B cell (primary cell): ENCODE measurements around the gene CIAPIN1. TPM values are rescaled to one million over a fixed set of nuclear protein-coding genes. Genes with fewer than 3 reads are reported as not detected.

Experiments
- ATAC-seq: fragments of 200-7000 bp; cut with Tn5 transposase; one replicate; pipeline ENCODE4 v1.10.0; 2021; ENCODE audit warnings: low read depth, mild to moderate bottlenecking, moderate number of reproducible peaks, moderate library complexity
- CTCF ChIA-PET: fragments of 350-600 bp; sonication (Branson Sonifier 250); formaldehyde crosslinking; loops from one replicate; lab custom pipeline; 2021; ENCODE audit warnings: antibody characterized with exemption, inconsistent platforms; lab: Charles Lee
- POLR2A ChIA-PET: fragments of 350-600 bp; sonication (Branson Sonifier 250); formaldehyde crosslinking; loops from one replicate; lab custom pipeline; 2021; ENCODE audit warnings: antibody characterized with exemption; lab: Charles Lee
- DNase-seq: peaks from one replicate; pipeline ENCODE4 v3.0.0; 2013
- H2AFZ ChIP-seq: 2 replicates; pipeline ENCODE4 v1.6.1; 2012; ENCODE audit warnings: mild to moderate bottlenecking, low read depth, low read length; ENCODE audit not compliant: insufficient read depth, poor library complexity, severe bottlenecking
- H3K27ac ChIP-seq, 2 donors: 1 replicate in 1 of 2; 2 replicates in 1 of 2; pipeline ENCODE4 v1.5.1; 2012 to 2013; ENCODE audit warnings: low read length in 2 of 2, mild to moderate bottlenecking in 2 of 2, moderate library complexity in 1 of 2
- H3K27me3 ChIP-seq, 4 experiments: fragments of 200-600 bp in 1 of 4; sonication (generic) in 1 of 4; replicated peaks in 1 of 4; 1 replicate in 2 of 4; 2 replicates in 2 of 4; pipeline versions ENCODE4 v1.6.1 to v1.7.0; 2013 to 2016; ENCODE audit warnings: low read length in 3 of 4, mild to moderate bottlenecking in 2 of 4, mixed read lengths in 1 of 4, moderate library complexity in 1 of 4; ENCODE audit not compliant: insufficient read depth in 4 of 4, control insufficient read depth in 3 of 4; ENCODE audit errors: control extremely low read depth in 1 of 4
- H3K36me3 ChIP-seq, 2 experiments: replicated peaks in 1 of 2; 1 replicate in 1 of 2; 2 replicates in 1 of 2; pipeline versions ENCODE4 v1.6.1 to v1.7.1; 2013; ENCODE audit warnings: low read length in 1 of 2; ENCODE audit not compliant: insufficient read depth in 2 of 2, control insufficient read depth in 1 of 2; ENCODE audit errors: control extremely low read depth in 1 of 2, extremely low read depth in 1 of 2
- H3K4me1 ChIP-seq, 2 donors: fragments of 200-600 bp in 1 of 2; sonication (generic) in 1 of 2; 1 replicate in 1 of 2; 2 replicates in 1 of 2; pipeline versions ENCODE4 v1.5.1 to v1.6.1; 2013 to 2017; ENCODE audit warnings: low read length in 2 of 2; ENCODE audit not compliant: control insufficient read depth in 2 of 2, insufficient read depth in 2 of 2
- H3K4me2 ChIP-seq: replicated peaks from 2 replicates; pipeline ENCODE3; 2012; ENCODE audit warnings: mild to moderate bottlenecking, low read depth, low read length; ENCODE audit not compliant: poor library complexity, severe bottlenecking
- H3K4me3 ChIP-seq, 5 experiments: fragments of 200-600 bp in 1 of 5; sonication (generic) in 1 of 5; 1 replicate in 3 of 5; 2 replicates in 2 of 5; pipeline versions ENCODE4 v1.5.1 to v1.7.0; 2011 to 2016; ENCODE audit warnings: low read length in 4 of 5, mild to moderate bottlenecking in 4 of 5, low read depth in 2 of 5, control low read depth in 1 of 5, moderate library complexity in 1 of 5; ENCODE audit not compliant: insufficient read depth in 1 of 5; ENCODE audit errors: control extremely low read depth in 1 of 5, extremely low read depth in 1 of 5
- H3K79me2 ChIP-seq: fragments of 200-600 bp; sonication (generic); one replicate; pipeline ENCODE4 v1.6.0; 2016; ENCODE audit warnings: low read length; ENCODE audit not compliant: control insufficient read depth, insufficient read depth
- H3K9ac ChIP-seq: fragments of 200-600 bp; sonication (generic); 2 replicates; pipeline ENCODE4 v1.6.1; 2017; ENCODE audit warnings: mild to moderate bottlenecking, low read length, moderate library complexity
- H3K9me3 ChIP-seq, 3 donors: one replicate each; pipeline versions ENCODE4 v1.6.1 to v1.7.1; 2013; ENCODE audit warnings: low read length in 2 of 3; ENCODE audit not compliant: control insufficient read depth in 2 of 3, insufficient read depth in 1 of 3; ENCODE audit errors: control extremely low read depth in 1 of 3
- H4K20me1 ChIP-seq: 2 replicates; pipeline ENCODE4 v1.6.0; 2012; ENCODE audit warnings: mild to moderate bottlenecking, low read length; ENCODE audit not compliant: insufficient read depth, control insufficient read depth, poor library complexity, severe bottlenecking
- H3K27ac Mint-ChIP-seq: one replicate; pipeline ENCODE4 v1.8.0; 2021; ENCODE audit warnings: mixed read lengths
- H3K27me3 Mint-ChIP-seq: one replicate; pipeline ENCODE4 v1.8.0; 2021; ENCODE audit warnings: mixed read lengths
- H3K4me1 Mint-ChIP-seq: one replicate; pipeline ENCODE4 v1.8.0; 2021; ENCODE audit warnings: mixed read lengths
- H3K4me3 Mint-ChIP-seq: one replicate; pipeline ENCODE4 v1.8.0; 2021; ENCODE audit warnings: mixed read lengths
- H3K9me3 Mint-ChIP-seq: one replicate; pipeline ENCODE4 v1.8.0; 2022; ENCODE audit warnings: mixed read lengths; ENCODE audit not compliant: insufficient read depth
- CTCF ChIP-seq: fragments of 200-600 bp; IDR thresholded peaks from one replicate; pipeline ENCODE4 v1.8.0; 2022; ENCODE audit warnings: antibody characterized with exemption, mild to moderate bottlenecking
- EZH2 ChIP-seq: IDR thresholded peaks from 2 replicates; pipeline ENCODE4 v1.6.1; 2012; ENCODE audit warnings: borderline replicate concordance, low read depth, mild to moderate bottlenecking, moderate library complexity, low read length; ENCODE audit not compliant: insufficient read depth, poor library complexity, severe bottlenecking
- WGBS: methylation state at CpG from one replicate; pipeline ENCODE4 v1.1.5; 2013; ENCODE audit warnings: missing lambda C conversion rate; ENCODE audit not compliant: insufficient coverage; 5-methylcytosine and 5-hydroxymethylcytosine counted together
- intact Hi-C: fragments of 100-400 bp; cut with micrococcal nuclease; formaldehyde crosslinking; loops from one replicate; pipeline ENCODE4 v1.10.0; 2022
- polyA plus RNA-seq: library from polyadenylated mRNA; depleted of rRNA; stranded (reverse); fragments of >200 nt; gene quantifications from 2 replicates; pipeline ENCODE4 v1.2.3, GENCODE V29; 2012
- total RNA-seq, 2 donors: library from RNA; stranded (reverse); fragments of 120-200 nt in 1 of 2; gene quantifications; 1 replicate in 1 of 2; 2 replicates in 1 of 2; pipeline versions ENCODE4 v1.2.3 to v1.2.4, GENCODE V29; 2013 to 2022

The CIAPIN1 gene
- total and polyA plus RNA-seq, 2 donors (not counting 1 experiment from before 2014, with no cell fraction given): 22.0 to 45.7 TPM

- peak overlapping the region; percentile 100 for H3K4me3 Mint-ChIP-seq
- H3K4me1 Mint-ChIP-seq: peaks cover 29% of the 10 kb centered on the region
- Histone ChIP-seq H3K27ac (no peak overlapping the region), H3K4me1 (peaks cover 12% of the 10 kb centered on the region in 2 donors), H3K4me2 (no peak overlapping the region), H3K79me2 (peaks cover 28% of the 10 kb centered on the region), H3K4me3 (no peak overlapping the region), H3K9me3 (no peaks in the 10 kb centered on the region), H3K9ac (no peak overlapping the region), H3K36me3 (peaks cover 12 to 47% of the 10 kb centered on the region in 2 experiments), H2AFZ (no peak overlapping the region), H3K27me3 (no peaks in the 10 kb centered on the region), H4K20me1 (peaks cover 19% of the 10 kb centered on the region)
- no peak overlapping the region for H3K27ac Mint-ChIP-seq
- intact Hi-C loops: loop anchor here (5.0 kb wide), 3 partner anchors 68 to 538 kb away; partner anchors contain the start of genes PSME3IP1, RSPRY1, USB1 and ZNF319
- ChIA-PET POLR2A (no interaction called here), CTCF (interaction anchor here (0.8 to 1.4 kb wide), 3 partner anchors 47 to 60 kb away, joined by 4 read pairs; no protein-coding TSS in a partner anchor)
- WGBS: no CpG with 5 or more reads among the region's 2 CpGs
- DNase-seq: no peak
- H3K9me3 Mint-ChIP-seq: no peaks in the 10 kb centered on the region
- ATAC-seq: no peak
- TF ChIP-seq EZH2 (no peak), CTCF (no peak)
- H3K27me3 Mint-ChIP-seq: no peaks in the 10 kb centered on the region
These were observed 17.3 kb upstream of the CIAPIN1 start for GRCh38 chr16:57464523-57464922.

GRCh38 chr16:57462978-57463362 is 15.8 kb upstream of the CIAPIN1 start:
- ATAC-seq (no peak), DNase-seq (no peak)
- peak overlapping the region; percentile 59 to 88 (median 82) for H3K4me3 ChIP-seq
- peak overlapping the region; percentile 73 for H2AFZ ChIP-seq
- H3K4me1 ChIP-seq: peaks cover 12% of the 10 kb centered on the region in 2 donors
- ChIA-PET POLR2A (interaction anchor here (0.7 to 1.6 kb wide), 4 partner anchors 16 to 297 kb away, joined by 3 to 11 read pairs (median 4); partner anchors contain the start of genes CIAPIN1 and COQ9), CTCF (interaction anchor here (1.0 to 2.4 kb wide), 13 partner anchors 13 to 277 kb away, joined by 3 to 28 read pairs (median 4); partner anchors contain the start of genes ADGRG5, CCDC102A, CIAPIN1 and COQ9)
- no peak for TF ChIP-seq CTCF
- peaks cover 5 to 46% of the 10 kb centered on the region in 2 experiments for H3K36me3 ChIP-seq
- no peaks in the 10 kb centered on the region for H3K9me3 ChIP-seq
- peak overlapping the region; percentile 99 for H3K27ac Mint-ChIP-seq
- peaks cover 19% of the 10 kb centered on the region for H4K20me1 ChIP-seq
- no peaks in the 10 kb centered on the region for H3K27me3 Mint-ChIP-seq
- peak overlapping the region; percentile 85 for H3K9ac ChIP-seq
- peak overlapping the region in 1 of 2 donors; percentile 59 for H3K27ac ChIP-seq
- H3K9me3 Mint-ChIP-seq: no peaks in the 10 kb centered on the region
- H3K27me3 ChIP-seq: no peaks in the 10 kb centered on the region
- 0% methylated on average over 7 of the region's 16 CpGs for WGBS
- peak overlapping the region; percentile 100 for H3K4me3 Mint-ChIP-seq
- H3K4me1 Mint-ChIP-seq: peaks cover 29% of the 10 kb centered on the region
- peaks cover 28% of the 10 kb centered on the region for H3K79me2 ChIP-seq
- intact Hi-C loops: loop anchor here (1.0 to 5.0 kb wide), 6 partner anchors 16 to 539 kb away; partner anchors contain the start of genes ARL2BP, CIAPIN1, COQ9 and PSME3IP1
- H3K4me2 ChIP-seq: peak overlapping the region; percentile 91
